K562 (cell line): Measurements from ENCODE around the gene TMEM128. TPM values are rescaled to one million over a fixed set of nuclear protein-coding genes. Genes with fewer than 3 reads are reported as not detected.

Experiments used
- ATAC-seq: fragments of 200-7000 bp; cut with Tn5 transposase; 3 replicates; pipeline ENCODE4 v1.9.1; 2020; ENCODE audit warnings: moderate library complexity
- BruUV-seq: library from RNA; stranded (reverse); fragments of 400-500 nt; replicated peaks from 2 replicates; lab custom pipeline; 2021; lab: Mats Ljungman, UMichigan
- CTCF ChIA-PET: fragments of 300-600 bp; formaldehyde crosslinking; extraction: SDS; loops from one replicate; lab custom pipeline; 2021; ENCODE audit warnings: low intra/inter-chr PET ratio; lab: Yijun Ruan, JAX
- POLR2A ChIA-PET: fragments of 300-600, 350-650 bp; sonication (Branson Sonifier 250); formaldehyde crosslinking; extraction: SDS; loops from one replicate; lab custom pipeline; 2021; ENCODE audit warnings: antibody characterized with exemption, inconsistent platforms; lab: Yijun Ruan, JAX
- DNase-seq, 4 experiments: peaks; one replicate each; pipeline versions ENCODE4 v3.0.0 to v3.0.0-alpha.2; 2011 to 2018; ENCODE audit warnings: low spot score in 3 of 4, mixed read lengths in 3 of 4; ENCODE audit errors: extremely low read depth in 1 of 4
- FAIRE-seq: peaks from 2 replicates; lab custom pipeline; 2011; peaks lifted over from hg19 to GRCh38; lab: Jason Lieb, UNC
- H2AFZ ChIP-seq: 2 replicates; pipeline ENCODE4 v1.6.0; 2011; ENCODE audit warnings: low read depth, low read length, control low read depth, inconsistent platforms
- H3K27ac ChIP-seq: fragments of 200-600 bp; 3 replicates; pipeline ENCODE4 v1.8.0; 2011; ENCODE audit warnings: low read depth, mild to moderate bottlenecking, control low read depth, inconsistent platforms, low read length, moderate library complexity, mixed read lengths; ENCODE audit errors: extremely low read depth
- H3K27me3 ChIP-seq, 2 experiments: fragments of 300-600 bp in 1 of 2; 2 replicates in 1 of 2; 3 replicates in 1 of 2; pipeline versions ENCODE4 v1.6.0 to v1.8.0; 2011; ENCODE audit warnings: inconsistent platforms in 2 of 2, low read length in 2 of 2, mild to moderate bottlenecking in 1 of 2, mixed read lengths in 1 of 2, moderate library complexity in 1 of 2; ENCODE audit not compliant: control insufficient read depth in 2 of 2, insufficient read depth in 2 of 2
- H3K36me3 ChIP-seq: fragments of 300-600 bp; 3 replicates; pipeline ENCODE4 v1.8.0; 2011; ENCODE audit warnings: mild to moderate bottlenecking, low read length, inconsistent platforms; ENCODE audit not compliant: control insufficient read depth, insufficient read depth
- H3K4me1 ChIP-seq, 2 experiments: fragments of 200-600 bp in 1 of 2; replicated peaks in 1 of 2; 2 replicates in 1 of 2; 3 replicates in 1 of 2; pipeline versions ENCODE4 v1.5.1 to v1.8.0; 2011; ENCODE audit warnings: inconsistent platforms in 2 of 2, low read length in 2 of 2, mild to moderate bottlenecking in 1 of 2, mixed read lengths in 1 of 2, moderate library complexity in 1 of 2; ENCODE audit not compliant: control insufficient read depth in 2 of 2, insufficient read depth in 2 of 2
- H3K4me2 ChIP-seq: 2 replicates; pipeline ENCODE4 v1.6.1; 2011; ENCODE audit warnings: low read length, control low read depth, inconsistent platforms, mixed read lengths; ENCODE audit not compliant: insufficient read depth
- H3K4me3 ChIP-seq: fragments of 200-600 bp; sonication (generic), shearing (Covaris generic); 2 replicates; pipeline ENCODE4 v1.5.1; 2016; ENCODE audit warnings: control low read depth, inconsistent platforms
- H3K79me2 ChIP-seq: fragments of 200-600 bp; 3 replicates; pipeline ENCODE4 v1.8.0; 2011; ENCODE audit warnings: low read length, inconsistent platforms; ENCODE audit not compliant: control insufficient read depth, insufficient read depth
- H3K9ac ChIP-seq, 2 experiments: 2 replicates each; pipeline versions ENCODE4 v1.6.0 to v1.6.1; 2011; ENCODE audit warnings: low read depth in 2 of 2, low read length in 2 of 2, control low read depth in 1 of 2, inconsistent platforms in 1 of 2, mild to moderate bottlenecking in 1 of 2, mixed read lengths in 1 of 2; ENCODE audit not compliant: insufficient read depth in 1 of 2
- H3K9me1 ChIP-seq: one replicate; pipeline ENCODE4 v1.6.0; 2011; ENCODE audit warnings: inconsistent platforms, mild to moderate bottlenecking, low read length, moderate library complexity; ENCODE audit not compliant: control insufficient read depth, insufficient read depth
- H3K9me3 ChIP-seq: replicated peaks from 2 replicates; pipeline ENCODE4 v1.5.1; 2011; ENCODE audit warnings: low read depth, low read length, inconsistent platforms; ENCODE audit not compliant: control insufficient read depth, insufficient read depth
- H4K20me1 ChIP-seq: replicated peaks from 2 replicates; pipeline ENCODE4 v1.6.1; 2011; ENCODE audit warnings: low read length, inconsistent platforms, mixed read lengths; ENCODE audit not compliant: control insufficient read depth, insufficient read depth
- COPS2 ChIP-seq: fragments of 450-650 bp; conservative IDR thresholded peaks from 2 replicates; pipeline ENCODE4 v1.6.1; 2016; ENCODE audit warnings: mild to moderate bottlenecking, moderate library complexity
- CREB1 ChIP-seq, 2 experiments: sonication (generic) in 1 of 2; formaldehyde crosslinking in 1 of 2; IDR thresholded peaks; 2 replicates each; pipeline versions ENCODE4 v1.6.1 to v1.8.0; 2012 to 2022; ENCODE audit warnings: inconsistent platforms in 1 of 2, mild to moderate bottlenecking in 1 of 2, missing genetic modification reagents in 1 of 2, moderate library complexity in 1 of 2
- DMBX1 ChIP-seq: fragments of 250-450 bp; sonication (Bioruptor Pico); IDR thresholded peaks from 2 replicates; pipeline ENCODE4 v1.8.0; 2022; ENCODE audit warnings: inconsistent platforms, mild to moderate bottlenecking, moderate library complexity, borderline replicate concordance
- ELF2 ChIP-seq: fragments of 250-450 bp; sonication (Bioruptor Pico); IDR thresholded peaks from 2 replicates; pipeline ENCODE4 v1.5.0; 2021; ENCODE audit warnings: mild to moderate bottlenecking
- HSF4 ChIP-seq: fragments of 250-450 bp; sonication (Bioruptor Pico); IDR thresholded peaks from 2 replicates; pipeline ENCODE4 v2.1.2; 2022; ENCODE audit warnings: mild to moderate bottlenecking, moderate library complexity, borderline replicate concordance
- NFYB ChIP-seq: IDR thresholded peaks from 2 replicates; pipeline ENCODE4 v1.6.1; 2011; ENCODE audit warnings: mild to moderate bottlenecking, moderate library complexity; ENCODE audit not compliant: insufficient read length; ENCODE audit errors: extremely low read depth
- NR2F6 ChIP-seq: fragments of 450-650 bp; formaldehyde crosslinking; IDR thresholded peaks from 2 replicates; pipeline ENCODE4 v1.4.0; 2020; ENCODE audit warnings: mild to moderate bottlenecking
- POLR2AphosphoS2 ChIP-seq: IDR thresholded peaks from 2 replicates; pipeline ENCODE4 v1.6.1; 2012; ENCODE audit warnings: low read length, improper control_type of control experiment
- ZFP1 ChIP-seq: fragments of 450-650 bp; formaldehyde crosslinking; IDR thresholded peaks from 2 replicates; pipeline ENCODE4 v1.4.0; 2020; ENCODE audit warnings: mild to moderate bottlenecking, mixed read lengths
- ZNF24 ChIP-seq: fragments of 450-650 bp; IDR thresholded peaks from 2 replicates; pipeline ENCODE4 v1.6.1; 2016
- ZNF408 ChIP-seq: fragments of 250-450 bp; sonication (Bioruptor Pico); IDR thresholded peaks from 2 replicates; pipeline ENCODE4 v1.4.0; 2020; ENCODE audit warnings: low read depth, mild to moderate bottlenecking, moderate library complexity
- ZNF449 ChIP-seq: fragments of 250-450 bp; sonication (Bioruptor Pico); IDR thresholded peaks from 2 replicates; pipeline ENCODE4 v1.8.0; 2022; ENCODE audit warnings: moderate library complexity, mild to moderate bottlenecking, inconsistent platforms
- ZNF609 ChIP-seq: sonication (generic); formaldehyde crosslinking; IDR thresholded peaks from 2 replicates; pipeline ENCODE4 v1.8.1; 2023; ENCODE audit warnings: missing genetic modification reagents, mild to moderate bottlenecking, borderline replicate concordance
- ZNF780A ChIP-seq: fragments of 250-450 bp; sonication (Bioruptor Pico); IDR thresholded peaks from 2 replicates; pipeline ENCODE4 v1.5.0; 2021; ENCODE audit warnings: mild to moderate bottlenecking
- WGBS: fragments of 100-300 bp; shearing (Covaris generic); methylation state at CpG from one replicate; pipeline ENCODE4 v1.1.6; 2016; ENCODE audit warnings: low coverage, mixed read lengths; ENCODE audit not compliant: insufficient coverage; ENCODE audit errors: missing lambda C conversion rate; 5-methylcytosine and 5-hydroxymethylcytosine counted together
- in situ Hi-C: fragments of 300-500 bp; cut with MboI; formaldehyde crosslinking; loops from 4 replicates; pipeline ENCODE4 v1.15.0; 2018; ENCODE audit warnings: inconsistent platforms, mixed read lengths
- intact Hi-C: fragments of 100-400 bp; cut with micrococcal nuclease; formaldehyde crosslinking; loops from 2 replicates; pipeline ENCODE4 v1.14.2; 2022
- polyA plus RNA-seq, 8 experiments: library from polyadenylated mRNA; depleted of rRNA in 4 of 8; stranded (reverse) in 5 of 8; unstranded in 3 of 8; fragments of >200 nt; fragmentation: Nextera tagmentation in 2 of 8; fragmentation: Illumina TruSeq in 1 of 8; extraction: Ambion mirVana in 2 of 8; extraction: Trizol in 1 of 8; gene quantifications; 2 replicates each; pipeline versions ENCODE4 v1.2.1 to v1.2.3, GENCODE V29; 2011 to 2014; ENCODE audit warnings: inconsistent platforms in 1 of 8, missing spikeins in 1 of 8
- total RNA-seq, 7 experiments: library from RNA; depleted of rRNA in 6 of 7; stranded (reverse); fragments of >200 nt in 6 of 7; fragmentation: Illumina TruSeq in 2 of 7; extraction: Trizol in 2 of 7; gene quantifications; 2 replicates each; pipeline versions ENCODE4 v1.2.1 to v1.2.3, GENCODE V29; 2011 to 2021; ENCODE audit warnings: low replicate concordance in 1 of 7
- TF ChIP-seq, protein P1 (sequence below): IDR thresholded peaks from 2 replicates; pipeline ENCODE4 v1.6.1; 2014; ENCODE audit warnings: antibody characterized with exemption

TMEM128 gene
- total and polyA plus RNA-seq, 9 of the 15 experiments (the other 6 are each of a cell fraction or from before 2014, with no cell fraction given) = 9.1 to 40.0 (median 14.3) TPM

DNA sequence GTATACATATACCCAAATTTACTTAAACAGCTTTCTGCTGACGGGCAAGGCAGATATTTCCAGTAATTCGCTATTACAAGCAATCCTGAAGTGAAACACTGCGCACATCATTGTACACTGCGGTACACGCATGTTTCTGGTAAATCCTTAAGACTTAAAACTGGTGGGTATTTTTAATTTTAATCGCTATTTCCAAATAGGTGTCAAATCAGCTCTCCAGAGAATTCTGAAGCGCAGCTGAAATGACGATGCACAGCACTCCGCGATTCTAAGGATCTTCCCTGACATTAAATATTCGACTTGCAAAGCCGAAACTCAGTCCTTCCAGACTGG lies 361 bp downstream of the TMEM128 start (continued):
- TF ChIP-seq ZNF609 = no peak
- TF ChIP-seq, all 486 proteins: peak for 2

- no peak overlapping the region for H3K4me3 ChIP-seq
- H3K9ac ChIP-seq = no peak overlapping the region
- POLR2A ChIA-PET = interaction anchor here (0.8 kb wide), 1 partner anchor 139 kb away, joined by 3 read pairs; no protein-coding TSS in a partner anchor
- H3K36me3 ChIP-seq = peaks cover 38% of the 10 kb centered on the region
- H4K20me1 ChIP-seq = no peaks in the 10 kb centered on the region; the same call in 1 of the 2 replicates
- DNase-seq (no peak), FAIRE-seq (no peak), ATAC-seq (no peak)
- intact Hi-C loops (no loop called here), in situ Hi-C loops (no loop called here)
- peaks cover 16% of the 10 kb centered on the region for H3K79me2 ChIP-seq
- H3K4me1 ChIP-seq = peaks cover 4 to 8% of the 10 kb centered on the region in 2 experiments; a peak in 3 of 5 replicates
- no peaks in the 10 kb centered on the region for H3K27me3 ChIP-seq
- H2AFZ ChIP-seq = no peak overlapping the region
- H3K27ac ChIP-seq = no peak overlapping the region
- no peaks in the 10 kb centered on the region for H3K9me3 ChIP-seq
- 92% methylated on average over 1 of the region's 1 CpG for WGBS
- no peak overlapping the region for H3K4me2 ChIP-seq
- no TSS peak for BruUV-seq
- H3K9me1 ChIP-seq = no peaks in the 10 kb centered on the region
- CTCF ChIA-PET = no interaction called here
- no peak for TF ChIP-seq DMBX1 (CRISPR knock-in tag)
- TF ChIP-seq CREB1 (IDR thresholded peaks at IDR 0.05) = no peak
- no peak for TF ChIP-seq CREB1 (CRISPR knock-in tag; IDR thresholded peaks at IDR 0.05)
- no peak for TF ChIP-seq NR2F6 (CRISPR knock-in tag)
- TF ChIP-seq NFYB = no peak
- TF ChIP-seq ZNF408 (CRISPR knock-in tag) = no peak
- TF ChIP-seq HSF4 (CRISPR knock-in tag) = no peak
- no peak for TF ChIP-seq POLR2AphosphoS2
- no peak for TF ChIP-seq ZNF780A (CRISPR knock-in tag)
- no peak for TF ChIP-seq ZFP1 (CRISPR knock-in tag)
- TF ChIP-seq ELF2 (CRISPR knock-in tag) = no peak
- no peak for TF ChIP-seq ZNF24
- TF ChIP-seq ZNF449 (CRISPR knock-in tag) = no peak
- TF ChIP-seq COPS2 = no peak
- TF ChIP-seq, protein P1, sequence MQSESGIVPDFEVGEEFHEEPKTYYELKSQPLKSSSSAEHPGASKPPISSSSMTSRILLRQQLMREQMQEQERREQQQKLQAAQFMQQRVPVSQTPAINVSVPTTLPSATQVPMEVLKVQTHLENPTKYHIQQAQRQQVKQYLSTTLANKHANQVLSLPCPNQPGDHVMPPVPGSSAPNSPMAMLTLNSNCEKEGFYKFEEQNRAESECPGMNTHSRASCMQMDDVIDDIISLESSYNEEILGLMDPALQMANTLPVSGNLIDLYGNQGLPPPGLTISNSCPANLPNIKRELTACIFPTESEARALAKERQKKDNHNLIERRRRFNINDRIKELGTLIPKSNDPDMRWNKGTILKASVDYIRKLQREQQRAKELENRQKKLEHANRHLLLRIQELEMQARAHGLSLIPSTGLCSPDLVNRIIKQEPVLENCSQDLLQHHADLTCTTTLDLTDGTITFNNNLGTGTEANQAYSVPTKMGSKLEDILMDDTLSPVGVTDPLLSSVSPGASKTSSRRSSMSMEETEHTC = no peak
Measured at GRCh38 chr4:4245172-4245571, 2.9 kb downstream of the TMEM128 start.
